NT2/D1 (cell line): Measurements from ENCODE around the gene SKIL.
A peak's percentile ranks its signal among the peaks of the same experiment; 100 is the strongest.

Source experiments
- DNase-seq: peaks from one replicate; pipeline ENCODE4 v3.0.0-alpha.2; 2011; ENCODE audit warnings: low read depth, low spot score
- H3K27me3 ChIP-seq: 2 replicates; pipeline ENCODE4 v1.6.0; 2011; ENCODE audit warnings: mild to moderate bottlenecking; ENCODE audit not compliant: insufficient read length, insufficient read depth
- H3K36me3 ChIP-seq: 2 replicates; pipeline ENCODE4 v1.6.1; 2011; ENCODE audit warnings: mild to moderate bottlenecking, low read length, mixed read lengths; ENCODE audit not compliant: insufficient read depth, insufficient read length
- H3K4me1 ChIP-seq: 2 replicates; pipeline ENCODE4 v1.5.1; 2011; ENCODE audit not compliant: insufficient read depth, insufficient read length
- H3K4me3 ChIP-seq: 2 replicates; pipeline ENCODE4 v1.5.1; 2011; ENCODE audit warnings: low read depth; ENCODE audit not compliant: insufficient read length
- H3K9ac ChIP-seq: 2 replicates; pipeline ENCODE4 v1.6.0; 2011; ENCODE audit warnings: low read depth; ENCODE audit not compliant: insufficient read length
- H3K9me3 ChIP-seq: 2 replicates; pipeline ENCODE4 v1.5.1; 2011; ENCODE audit warnings: mild to moderate bottlenecking, low read length; ENCODE audit not compliant: insufficient read depth
- SUZ12 ChIP-seq: IDR thresholded peaks from 2 replicates; pipeline ENCODE4 v1.6.1; 2011; ENCODE audit not compliant: insufficient read length, insufficient read depth; ENCODE audit errors: extremely low read depth
- YY1 ChIP-seq: IDR thresholded peaks from 2 replicates; pipeline ENCODE4 v1.6.1; 2011; ENCODE audit not compliant: insufficient read length, insufficient read depth
- ZNF274 ChIP-seq: IDR thresholded peaks from 2 replicates; pipeline ENCODE4 v1.6.1; 2011; ENCODE audit warnings: mild to moderate bottlenecking, low read depth, low read length

SKIL gene

GRCh38 chr3:170357176-170358041, at the start of gene SKIL:
Gene SKIL (plus strand): TSS chr3:170357715. CDS start chr3:170360332, 2,617 bp downstream.
- peaks cover 30% of the 10 kb centered on the region for H3K36me3 ChIP-seq
- no peaks in the 10 kb centered on the region for H3K9me3 ChIP-seq
- no peaks in the 10 kb centered on the region for H3K27me3 ChIP-seq
- peak within 1 kb of the TSS; percentile 65 for H3K4me3 ChIP-seq
- TF ChIP-seq SUZ12 (no peak), ZNF274 (no peak), YY1 (no peak)
- peak; percentile 86 for DNase-seq
- no peaks in the 10 kb centered on the region for H3K4me1 ChIP-seq
- H3K9ac ChIP-seq = peak within 1 kb of the TSS; percentile 83

GRCh38 chr3:170309046-170309445, 48.5 kb upstream of the SKIL start:
- Histone ChIP-seq H3K4me1 (peaks cover 2% of the 10 kb centered on the region), H3K36me3 (peaks cover 7% of the 10 kb centered on the region), H3K27me3 (no peaks in the 10 kb centered on the region), H3K4me3 (no peak overlapping the region), H3K9me3 (no peaks in the 10 kb centered on the region), H3K9ac (no peak overlapping the region)
- TF ChIP-seq SUZ12 (no peak), YY1 (no peak), ZNF274 (no peak)
- no peak for DNase-seq

- Histone ChIP-seq H3K36me3 (no peaks in the 10 kb centered on the region), H3K9ac (no peak overlapping the region), H3K4me3 (no peak overlapping the region), H3K27me3 (no peaks in the 10 kb centered on the region), H3K4me1 (no peaks in the 10 kb centered on the region), H3K9me3 (no peaks in the 10 kb centered on the region)
- DNase-seq = no peak
- TF ChIP-seq SUZ12 = no peak
- TF ChIP-seq ZNF274 = no peak
Observed at GRCh38 chr3:170317954-170318353, 39.6 kb upstream of the SKIL start.

- Histone ChIP-seq H3K4me1 (no peaks in the 10 kb centered on the region), H3K9ac (no peak overlapping the region), H3K36me3 (no peaks in the 10 kb centered on the region), H3K4me3 (no peak overlapping the region), H3K9me3 (0 out of 2 replicates have a peak, but pooled peaks cover 1% of the 10 kb centered on the region), H3K27me3 (no peaks in the 10 kb centered on the region)
- TF ChIP-seq YY1 = no peak
- no peak for TF ChIP-seq ZNF274
- TF ChIP-seq SUZ12 = no peak
- DNase-seq = no peak
Observed at GRCh38 chr3:170320461-170321121, 36.9 kb upstream of the SKIL start.

GRCh38 chr3:170321321-170322034, 36.0 kb upstream of the SKIL start:
- TF ChIP-seq SUZ12 = no peak
- TF ChIP-seq ZNF274 = no peak
- no peak for TF ChIP-seq YY1
- no peak for DNase-seq
- Histone ChIP-seq H3K27me3 (no peaks in the 10 kb centered on the region), H3K9me3 (peaks cover 10% of the 10 kb centered on the region), H3K36me3 (no peaks in the 10 kb centered on the region), H3K4me3 (no peak overlapping the region), H3K9ac (no peak overlapping the region), H3K4me1 (no peaks in the 10 kb centered on the region)

- H3K9ac ChIP-seq = no peak overlapping the region
- H3K4me3 ChIP-seq = no peak overlapping the region
- H3K36me3 ChIP-seq = no peaks in the 10 kb centered on the region
- H3K9me3 ChIP-seq = peaks cover 23% of the 10 kb centered on the region
- H3K27me3 ChIP-seq = no peaks in the 10 kb centered on the region
- H3K4me1 ChIP-seq = no peaks in the 10 kb centered on the region
- no peak for DNase-seq
- TF ChIP-seq ZNF274 (no peak), YY1 (no peak), SUZ12 (no peak)
Observed at GRCh38 chr3:170322566-170323269, 34.8 kb upstream of the SKIL start.

- Histone ChIP-seq H3K36me3 (no peaks in the 10 kb centered on the region), H3K27me3 (no peaks in the 10 kb centered on the region), H3K4me1 (no peaks in the 10 kb centered on the region), H3K9ac (no peak overlapping the region), H3K4me3 (no peak overlapping the region), H3K9me3 (peaks cover 29% of the 10 kb centered on the region)
- TF ChIP-seq ZNF274 (no peak), SUZ12 (no peak), YY1 (no peak)
- DNase-seq = no peak
Observed at GRCh38 chr3:170323331-170323730, 34.2 kb upstream of the SKIL start.
